Loucy (cell line): Measurements from ENCODE around the gene EDN1.

Source experiments
- H2AFZ ChIP-seq: fragments of 200-600 bp; sonication (generic); 2 replicates; pipeline ENCODE4 v1.6.0; 2016; ENCODE audit warnings: antibody characterized with exemption, mild to moderate bottlenecking, low read length, moderate library complexity
- H3F3A ChIP-seq: fragments of 200-600 bp; 2 replicates; pipeline ENCODE4 v1.6.0; 2016; ENCODE audit warnings: antibody characterized with exemption, low read depth, mild to moderate bottlenecking
- H3K27me3 ChIP-seq: fragments of 200-600 bp; sonication (generic); 2 replicates; pipeline ENCODE4 v1.6.1; 2014; ENCODE audit warnings: low read length, mild to moderate bottlenecking; ENCODE audit not compliant: insufficient read depth, poor library complexity, severe bottlenecking
- H3K36me3 ChIP-seq: fragments of 200-600 bp; sonication (generic); 2 replicates; pipeline ENCODE4 v1.6.1; 2016; ENCODE audit warnings: low read length; ENCODE audit not compliant: insufficient read depth
- H3K4me1 ChIP-seq: fragments of 200-600 bp; sonication (generic); 2 replicates; pipeline ENCODE4 v1.5.1; 2014; ENCODE audit warnings: low read length, mild to moderate bottlenecking; ENCODE audit not compliant: insufficient read depth, poor library complexity, severe bottlenecking
- H3K4me2 ChIP-seq: fragments of 200-600 bp; sonication (generic); 2 replicates; pipeline ENCODE4 v1.6.0; 2014; ENCODE audit warnings: antibody characterized with exemption, low read length, low read depth, mild to moderate bottlenecking; ENCODE audit not compliant: poor library complexity, severe bottlenecking
- H3K4me3 ChIP-seq: fragments of 200-600 bp; sonication (generic); 2 replicates; pipeline ENCODE4 v1.5.1; 2014; ENCODE audit warnings: low read length, mild to moderate bottlenecking, mixed read lengths; ENCODE audit not compliant: poor library complexity, severe bottlenecking
- H3K79me2 ChIP-seq: fragments of 200-600 bp; sonication (generic); 2 replicates; pipeline ENCODE4 v1.6.1; 2014; ENCODE audit warnings: low read length; ENCODE audit not compliant: insufficient read depth
- H3K9ac ChIP-seq: fragments of 200-600 bp; sonication (generic); 2 replicates; pipeline ENCODE4 v1.6.0; 2014; ENCODE audit warnings: mild to moderate bottlenecking, low read depth, low read length, moderate library complexity; ENCODE audit not compliant: poor library complexity, severe bottlenecking
- H3K9me2 ChIP-seq: fragments of 200-600 bp; sonication (generic); replicated peaks from 2 replicates; pipeline ENCODE4 v1.6.1; 2016; ENCODE audit warnings: low read depth, low read length, mixed read lengths
- H3K9me3 ChIP-seq: fragments of 200-600 bp; sonication (generic); 2 replicates; pipeline ENCODE4 v1.6.1; 2014; ENCODE audit warnings: mild to moderate bottlenecking, antibody characterized with exemption, low read length, low read depth; ENCODE audit not compliant: insufficient read depth
- H4K20me1 ChIP-seq: fragments of 200-600 bp; sonication (generic); 2 replicates; pipeline ENCODE4 v1.6.0; 2014; ENCODE audit warnings: antibody characterized with exemption, low read length, mild to moderate bottlenecking; ENCODE audit not compliant: insufficient read depth, poor library complexity, severe bottlenecking
- EZH2phosphoT487 ChIP-seq: fragments of 200-600 bp; IDR thresholded peaks from 2 replicates; pipeline ENCODE4 v1.6.1; 2018; ENCODE audit warnings: antibody characterized with exemption, mild to moderate bottlenecking, moderate library complexity, borderline replicate concordance
- TF ChIP-seq, protein P1 (sequence below): fragments of 200-600 bp; sonication (generic); conservative IDR thresholded peaks from 2 replicates; pipeline ENCODE4 v1.5.1; 2014; ENCODE audit warnings: mild to moderate bottlenecking, antibody characterized with exemption, low read length

Gene EDN1

DNA sequence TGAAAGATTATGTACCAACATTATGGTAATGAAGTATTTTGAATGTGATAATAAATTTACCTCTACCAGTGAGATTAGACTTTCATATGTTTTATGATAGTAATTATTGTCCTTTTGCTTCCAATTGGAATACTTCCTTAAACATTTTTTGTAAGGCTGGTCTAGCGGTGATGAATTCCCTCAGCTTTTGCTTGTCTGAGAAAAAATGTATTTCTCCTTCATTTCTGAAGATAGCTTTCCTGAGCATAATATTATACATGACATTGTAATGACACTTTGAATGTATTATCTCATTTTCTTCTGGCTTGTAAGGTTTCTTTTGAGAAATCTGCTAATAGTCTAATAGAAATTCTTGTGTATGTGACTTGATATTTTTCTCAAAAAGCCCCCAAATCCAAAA lies 18.6 kb upstream of the EDN1 start:
- TF ChIP-seq, protein P1, sequence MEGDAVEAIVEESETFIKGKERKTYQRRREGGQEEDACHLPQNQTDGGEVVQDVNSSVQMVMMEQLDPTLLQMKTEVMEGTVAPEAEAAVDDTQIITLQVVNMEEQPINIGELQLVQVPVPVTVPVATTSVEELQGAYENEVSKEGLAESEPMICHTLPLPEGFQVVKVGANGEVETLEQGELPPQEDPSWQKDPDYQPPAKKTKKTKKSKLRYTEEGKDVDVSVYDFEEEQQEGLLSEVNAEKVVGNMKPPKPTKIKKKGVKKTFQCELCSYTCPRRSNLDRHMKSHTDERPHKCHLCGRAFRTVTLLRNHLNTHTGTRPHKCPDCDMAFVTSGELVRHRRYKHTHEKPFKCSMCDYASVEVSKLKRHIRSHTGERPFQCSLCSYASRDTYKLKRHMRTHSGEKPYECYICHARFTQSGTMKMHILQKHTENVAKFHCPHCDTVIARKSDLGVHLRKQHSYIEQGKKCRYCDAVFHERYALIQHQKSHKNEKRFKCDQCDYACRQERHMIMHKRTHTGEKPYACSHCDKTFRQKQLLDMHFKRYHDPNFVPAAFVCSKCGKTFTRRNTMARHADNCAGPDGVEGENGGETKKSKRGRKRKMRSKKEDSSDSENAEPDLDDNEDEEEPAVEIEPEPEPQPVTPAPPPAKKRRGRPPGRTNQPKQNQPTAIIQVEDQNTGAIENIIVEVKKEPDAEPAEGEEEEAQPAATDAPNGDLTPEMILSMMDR: no peak
- TF ChIP-seq EZH2phosphoT487: no peak
- peaks cover 4% of the 10 kb centered on the region for H3K4me1 ChIP-seq
- H4K20me1 ChIP-seq: no peaks in the 10 kb centered on the region

DNA sequence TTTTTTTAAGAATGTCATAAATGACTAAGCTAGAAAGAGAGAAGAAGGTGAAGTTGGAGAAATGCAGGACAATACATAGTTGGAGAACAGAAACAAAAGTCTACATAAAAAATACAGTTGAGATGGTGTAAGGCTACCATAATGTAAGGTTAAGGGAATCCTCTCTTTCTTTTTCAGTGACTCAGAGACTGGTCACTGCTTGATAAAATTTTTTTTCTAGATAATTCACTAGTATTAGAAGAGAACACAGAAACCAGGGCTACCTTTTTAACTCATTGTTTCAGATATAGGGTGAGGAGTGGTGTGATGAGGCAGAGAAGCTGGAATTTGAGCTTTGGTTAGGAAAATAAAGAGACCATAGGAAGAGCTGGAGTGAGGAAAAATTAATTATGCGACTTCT lies 18.2 kb upstream of the EDN1 start:
- Histone ChIP-seq H3K4me2 (no peak overlapping the region), H3K79me2 (no peaks in the 10 kb centered on the region), H3K9me3 (peaks cover 5% of the 10 kb centered on the region; the same call in 1 of the 2 replicates), H3K4me3 (no peak overlapping the region), H3F3A (no peaks in the 10 kb centered on the region), H4K20me1 (no peaks in the 10 kb centered on the region), H3K36me3 (no peaks in the 10 kb centered on the region), H3K9me2 (no peaks in the 10 kb centered on the region), H3K9ac (no peak overlapping the region), H3K4me1 (peaks cover under 1% of the 10 kb centered on the region), H2AFZ (no peak overlapping the region), H3K27me3 (no peaks in the 10 kb centered on the region)
- TF ChIP-seq EZH2phosphoT487: no peak
- TF ChIP-seq, protein P1: no peak

More for the DNA sequence above, 18.6 kb upstream of the EDN1 start:
- Histone ChIP-seq H3K27me3 (no peaks in the 10 kb centered on the region), H3K9me3 (peaks cover 5% of the 10 kb centered on the region; the same call in 1 of the 2 replicates), H3K4me2 (no peak overlapping the region), H3K79me2 (no peaks in the 10 kb centered on the region), H3K9me2 (no peaks in the 10 kb centered on the region), H3K9ac (no peak overlapping the region), H3F3A (no peaks in the 10 kb centered on the region), H2AFZ (no peak overlapping the region), H3K36me3 (no peaks in the 10 kb centered on the region), H3K4me3 (no peak overlapping the region)

DNA sequence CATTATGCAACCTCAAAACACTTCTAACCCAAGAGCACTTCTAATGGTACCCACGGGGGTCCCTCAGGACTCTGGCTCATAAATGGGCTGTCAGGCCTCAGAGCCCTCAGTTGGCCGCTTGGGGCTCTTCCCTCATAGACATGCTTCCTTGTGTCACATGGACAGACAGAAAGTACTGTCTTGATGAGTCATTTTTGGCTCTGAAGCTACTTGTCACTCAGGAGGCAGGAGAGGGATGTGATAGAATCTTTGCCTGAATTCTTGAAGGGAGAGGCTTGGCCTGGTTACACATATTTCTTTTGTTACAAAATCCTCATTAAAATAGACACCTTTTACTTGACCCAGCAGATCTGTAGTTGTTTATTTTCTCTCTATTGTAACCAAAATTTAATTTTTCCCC lies 15.1 kb upstream of the EDN1 start:
- Histone ChIP-seq H3K4me2 (no peak overlapping the region), H2AFZ (no peak overlapping the region), H3K36me3 (no peaks in the 10 kb centered on the region), H3K9me3 (peaks cover 5% of the 10 kb centered on the region; the same call in 1 of the 2 replicates), H3K4me1 (no peaks in the 10 kb centered on the region), H4K20me1 (no peaks in the 10 kb centered on the region), H3K27me3 (no peaks in the 10 kb centered on the region), H3K4me3 (no peak overlapping the region), H3K9me2 (no peaks in the 10 kb centered on the region), H3K79me2 (no peaks in the 10 kb centered on the region), H3K9ac (no peak overlapping the region), H3F3A (no peaks in the 10 kb centered on the region)
- TF ChIP-seq, protein P1: no peak
- no peak for TF ChIP-seq EZH2phosphoT487
